ENCODE data around the gene LSM14A.

The LSM14A gene

DNA sequence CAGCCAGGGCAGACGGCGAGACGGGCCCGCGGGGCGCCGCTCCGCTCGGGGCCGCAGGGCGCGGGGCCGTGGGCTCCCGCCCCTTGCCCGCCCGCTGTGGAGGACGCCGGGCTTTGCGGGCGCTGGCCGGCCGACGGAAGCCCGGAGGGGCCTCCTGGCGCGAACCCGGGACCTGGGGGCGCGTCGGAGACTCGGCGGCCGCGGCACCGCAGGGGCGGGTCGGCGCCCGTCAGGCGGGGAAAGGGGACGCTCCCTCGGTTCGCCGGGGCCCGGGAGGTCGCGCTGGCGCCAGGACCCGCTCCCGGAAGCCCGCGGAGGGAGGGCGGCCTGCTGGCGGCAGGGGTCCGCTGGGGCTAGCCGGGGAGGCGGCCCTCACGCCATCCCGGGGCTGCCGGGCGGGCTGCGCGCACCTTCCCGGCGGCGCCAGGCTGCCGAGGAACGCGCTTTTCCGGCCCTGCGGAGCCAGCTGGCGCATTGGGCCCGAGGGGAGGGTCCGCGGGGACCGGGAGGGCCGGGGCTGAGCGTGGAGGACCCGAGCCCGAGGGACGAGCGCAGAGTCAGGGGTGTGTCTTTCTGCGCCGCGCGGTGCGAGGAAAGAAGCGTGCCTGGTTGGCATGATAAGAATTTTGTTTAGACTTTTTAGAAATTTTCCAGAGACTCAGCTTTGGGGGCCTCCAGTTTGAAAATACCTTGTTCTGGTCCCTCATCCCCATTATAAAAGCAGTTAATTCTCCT is 82.6 kb downstream of the LSM14A start:
- Mint-ChIP-seq H3K9me3 (no peaks in the 10 kb centered on the region), H3K4me3 (peak overlapping the region; percentile 72), H3K27ac (peak overlapping the region; percentile 63), H3K36me3 (ENCODE audit: low read depth) (no peaks in the 10 kb centered on the region), H3K4me1 (ENCODE audit: low read depth) (peaks cover 9% of the 10 kb centered on the region), H3K27me3 (ENCODE audit: low read depth) (peaks cover 8% of the 10 kb centered on the region)
- peak; percentile 29 for DNase-seq (ENCODE audit: low spot score)

GRCh38 chr19:34255546-34255945 is 83.2 kb downstream of the LSM14A start:
- no peak for DNase-seq (ENCODE audit: low spot score)
- H3K4me3 Mint-ChIP-seq: peak overlapping the region; percentile 72
- H3K9me3 Mint-ChIP-seq: no peaks in the 10 kb centered on the region

DNA sequence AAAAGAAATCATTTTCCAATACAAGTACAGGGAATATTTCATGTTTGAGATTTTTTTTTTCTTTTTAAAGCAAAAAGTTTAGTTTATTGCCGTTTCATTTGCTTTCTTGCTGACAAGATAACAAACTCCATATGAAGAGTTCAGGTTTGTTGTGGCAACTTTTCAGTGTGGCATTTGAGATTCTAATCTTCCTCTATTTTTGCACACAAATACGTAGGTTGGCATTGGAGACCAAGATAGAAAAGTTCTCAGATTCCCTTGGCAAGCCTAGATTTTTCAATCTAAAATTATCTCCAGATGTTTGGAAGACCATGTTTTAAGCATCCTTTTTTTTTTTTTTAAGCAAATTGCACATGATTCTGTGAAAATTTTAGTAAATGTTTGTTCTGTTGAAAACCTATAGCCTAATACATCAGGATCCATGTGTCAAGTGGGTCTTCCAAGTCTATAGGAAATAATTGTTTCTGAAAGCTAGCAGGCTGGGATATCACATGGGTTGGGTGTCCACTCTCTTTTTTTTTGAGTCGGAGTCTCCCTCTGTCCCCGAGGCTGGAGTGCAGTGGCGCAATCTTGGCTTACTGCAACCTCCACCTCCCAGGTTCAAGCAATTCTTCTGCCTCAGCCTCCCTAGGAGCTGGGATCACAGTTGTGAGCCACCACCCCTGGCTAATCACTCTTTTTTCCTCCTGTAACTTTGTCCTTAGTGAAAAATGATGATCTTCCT is 84.7 kb downstream of the LSM14A start:
- Mint-ChIP-seq H3K9me3 (no peaks in the 10 kb centered on the region), H3K27me3 (ENCODE audit: low read depth) (peaks cover 8% of the 10 kb centered on the region), H3K36me3 (ENCODE audit: low read depth) (no peaks in the 10 kb centered on the region), H3K27ac (no peak overlapping the region), H3K4me3 (no peak overlapping the region), H3K4me1 (ENCODE audit: low read depth) (peaks cover 9% of the 10 kb centered on the region)
- DNase-seq (ENCODE audit: low spot score): no peak

More at GRCh38 chr19:34255546-34255945, 83.2 kb downstream of the LSM14A start:
- peaks cover 9% of the 10 kb centered on the region for H3K4me1 Mint-ChIP-seq (ENCODE audit: low read depth)
- peak overlapping the region; percentile 63 for H3K27ac Mint-ChIP-seq
- H3K27me3 Mint-ChIP-seq (ENCODE audit: low read depth): peaks cover 8% of the 10 kb centered on the region
- H3K36me3 Mint-ChIP-seq (ENCODE audit: low read depth): no peaks in the 10 kb centered on the region

- Mint-ChIP-seq H3K4me1 (ENCODE audit: low read depth) (peaks cover 9% of the 10 kb centered on the region), H3K9me3 (no peaks in the 10 kb centered on the region), H3K4me3 (no peak overlapping the region), H3K27me3 (ENCODE audit: low read depth) (peaks cover 8% of the 10 kb centered on the region), H3K36me3 (ENCODE audit: low read depth) (no peaks in the 10 kb centered on the region), H3K27ac (no peak overlapping the region)
- DNase-seq (ENCODE audit: low spot score): no peak
These were observed 85.2 kb downstream of the LSM14A start for GRCh38 chr19:34257559-34257924.

GRCh38 chr19:34259367-34260095 is 87.2 kb downstream of the LSM14A start:
- H3K27me3 Mint-ChIP-seq (ENCODE audit: low read depth): peaks cover 8% of the 10 kb centered on the region
- no peaks in the 10 kb centered on the region for H3K36me3 Mint-ChIP-seq (ENCODE audit: low read depth)
- no peak for DNase-seq (ENCODE audit: low spot score)
- H3K27ac Mint-ChIP-seq: no peak overlapping the region
- H3K9me3 Mint-ChIP-seq: no peaks in the 10 kb centered on the region
- H3K4me3 Mint-ChIP-seq: no peak overlapping the region
- peaks cover 5% of the 10 kb centered on the region for H3K4me1 Mint-ChIP-seq (ENCODE audit: low read depth)

DNA sequence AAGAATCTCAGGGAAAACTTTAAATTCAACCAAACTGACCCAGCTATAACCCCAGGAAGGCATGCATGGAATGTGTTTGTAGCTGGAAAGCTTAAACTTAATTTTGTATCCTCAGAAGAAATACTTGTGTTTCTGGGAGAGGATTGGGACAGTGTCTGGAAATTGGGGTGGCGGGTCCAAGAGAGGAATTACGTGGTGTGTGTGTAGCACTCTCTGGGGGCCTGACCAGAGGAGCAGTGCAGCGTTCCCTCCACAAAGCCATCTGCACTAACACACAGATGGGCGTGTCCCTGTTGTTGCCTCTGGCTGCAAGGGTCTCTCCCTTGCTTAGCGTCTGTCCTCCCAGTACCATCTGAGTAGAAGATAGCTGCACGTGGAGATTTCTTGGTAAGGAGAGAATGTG is 88.5 kb downstream of the LSM14A start:
- Mint-ChIP-seq H3K4me1 (ENCODE audit: low read depth) (peaks cover 3% of the 10 kb centered on the region), H3K36me3 (ENCODE audit: low read depth) (no peaks in the 10 kb centered on the region), H3K9me3 (no peaks in the 10 kb centered on the region), H3K27me3 (ENCODE audit: low read depth) (peaks cover 3% of the 10 kb centered on the region), H3K4me3 (no peak overlapping the region), H3K27ac (no peak overlapping the region)
- no peak for DNase-seq (ENCODE audit: low spot score)

DNA sequence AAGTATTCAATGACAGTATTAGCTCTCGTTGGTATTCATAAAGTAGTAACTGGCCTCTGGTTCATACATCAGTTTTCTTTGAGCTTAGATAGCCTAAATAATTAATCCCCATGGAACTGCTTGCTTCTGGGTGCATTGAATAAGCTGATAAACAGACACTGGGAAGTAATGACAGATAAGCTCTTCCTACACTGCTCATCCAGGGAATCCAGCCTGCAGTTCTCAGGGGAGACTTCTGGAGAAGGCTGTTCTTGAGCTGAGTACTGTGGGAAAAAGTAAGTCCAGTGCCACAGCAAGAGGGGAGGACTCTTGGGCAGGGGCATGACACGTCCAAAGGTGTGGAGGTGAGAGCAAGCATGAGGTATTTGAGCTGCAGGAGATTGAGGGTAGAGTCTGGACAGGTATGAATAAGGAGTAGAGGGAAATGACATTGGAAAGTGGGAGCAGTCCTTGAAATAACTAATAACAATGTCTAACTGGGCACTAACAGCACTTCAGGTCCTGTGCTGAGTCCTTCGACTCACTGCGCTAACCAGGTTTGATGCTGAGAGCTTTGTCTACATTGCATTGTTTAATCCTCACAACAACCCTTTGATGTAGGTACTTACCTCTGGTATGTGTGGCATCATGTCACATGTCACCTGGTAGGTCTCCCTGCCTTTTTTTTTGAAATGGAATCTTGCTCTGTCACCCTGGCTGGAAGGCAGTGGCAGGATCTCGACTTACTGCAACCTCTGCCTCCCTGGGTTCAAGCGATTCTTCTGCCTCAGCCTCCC is 89.2 kb downstream of the LSM14A start:
- DNase-seq (ENCODE audit: low spot score): no peak
- Mint-ChIP-seq H3K9me3 (no peaks in the 10 kb centered on the region), H3K36me3 (ENCODE audit: low read depth) (no peaks in the 10 kb centered on the region), H3K27me3 (ENCODE audit: low read depth) (peaks cover 3% of the 10 kb centered on the region), H3K4me3 (no peak overlapping the region), H3K27ac (no peak overlapping the region), H3K4me1 (ENCODE audit: low read depth) (peaks cover 3% of the 10 kb centered on the region)

GRCh38 chr19:34263745-34264237 is 91.5 kb downstream of the LSM14A start:
- peaks cover 4% of the 10 kb centered on the region for H3K4me1 Mint-ChIP-seq (ENCODE audit: low read depth)
- H3K27me3 Mint-ChIP-seq (ENCODE audit: low read depth): peaks cover 7% of the 10 kb centered on the region
- H3K4me3 Mint-ChIP-seq: no peak overlapping the region
- no peaks in the 10 kb centered on the region for H3K9me3 Mint-ChIP-seq
- DNase-seq (ENCODE audit: low spot score): no peak
- H3K36me3 Mint-ChIP-seq (ENCODE audit: low read depth): peaks cover under 1% of the 10 kb centered on the region
- no peak overlapping the region for H3K27ac Mint-ChIP-seq

DNA sequence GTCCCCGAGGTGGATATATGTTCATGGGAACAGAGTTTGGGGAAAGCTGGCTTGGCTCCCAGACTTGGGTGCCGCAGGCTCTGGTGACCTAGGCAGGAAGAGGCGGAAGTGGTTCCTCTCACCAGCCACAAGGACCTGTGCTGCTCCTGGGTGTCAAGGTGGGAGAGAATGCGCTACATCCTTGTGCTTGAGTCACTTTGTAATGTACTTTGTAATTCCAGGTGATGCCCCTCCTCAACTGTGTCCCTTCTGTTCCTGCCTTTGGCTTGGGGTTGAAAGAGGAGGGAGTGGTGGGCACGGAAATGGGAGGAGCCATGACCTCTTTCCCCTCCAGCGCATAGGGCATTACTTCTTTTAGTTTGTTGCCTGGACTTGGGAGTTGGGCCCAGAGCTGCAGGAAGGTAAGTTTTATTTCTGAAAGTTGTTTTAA is 92.9 kb downstream of the LSM14A start:
- Mint-ChIP-seq H3K27me3 (ENCODE audit: low read depth) (peaks cover 8% of the 10 kb centered on the region), H3K9me3 (no peaks in the 10 kb centered on the region), H3K4me3 (no peak overlapping the region), H3K36me3 (ENCODE audit: low read depth) (peaks cover 1% of the 10 kb centered on the region), H3K27ac (no peak overlapping the region), H3K4me1 (ENCODE audit: low read depth) (peaks cover 12% of the 10 kb centered on the region)
- DNase-seq (ENCODE audit: low spot score): no peak

GRCh38 chr19:34269081-34269480 is 96.8 kb downstream of the LSM14A start:
- Mint-ChIP-seq H3K4me3 (no peak overlapping the region), H3K36me3 (ENCODE audit: low read depth) (peaks cover 1% of the 10 kb centered on the region), H3K9me3 (no peaks in the 10 kb centered on the region), H3K27ac (no peak overlapping the region), H3K4me1 (ENCODE audit: low read depth) (peaks cover 17% of the 10 kb centered on the region), H3K27me3 (ENCODE audit: low read depth) (peaks cover 11% of the 10 kb centered on the region)
- no peak for DNase-seq (ENCODE audit: low spot score)

GRCh38 chr19:34269489-34269888 is 97.2 kb downstream of the LSM14A start:
- no peaks in the 10 kb centered on the region for H3K9me3 Mint-ChIP-seq
- peaks cover 1% of the 10 kb centered on the region for H3K36me3 Mint-ChIP-seq (ENCODE audit: low read depth)
- H3K4me1 Mint-ChIP-seq (ENCODE audit: low read depth): peaks cover 17% of the 10 kb centered on the region
- H3K27me3 Mint-ChIP-seq (ENCODE audit: low read depth): peaks cover 15% of the 10 kb centered on the region
- no peak overlapping the region for H3K27ac Mint-ChIP-seq
- DNase-seq (ENCODE audit: low spot score): no peak
- H3K4me3 Mint-ChIP-seq: peak overlapping the region; percentile 29

DNA sequence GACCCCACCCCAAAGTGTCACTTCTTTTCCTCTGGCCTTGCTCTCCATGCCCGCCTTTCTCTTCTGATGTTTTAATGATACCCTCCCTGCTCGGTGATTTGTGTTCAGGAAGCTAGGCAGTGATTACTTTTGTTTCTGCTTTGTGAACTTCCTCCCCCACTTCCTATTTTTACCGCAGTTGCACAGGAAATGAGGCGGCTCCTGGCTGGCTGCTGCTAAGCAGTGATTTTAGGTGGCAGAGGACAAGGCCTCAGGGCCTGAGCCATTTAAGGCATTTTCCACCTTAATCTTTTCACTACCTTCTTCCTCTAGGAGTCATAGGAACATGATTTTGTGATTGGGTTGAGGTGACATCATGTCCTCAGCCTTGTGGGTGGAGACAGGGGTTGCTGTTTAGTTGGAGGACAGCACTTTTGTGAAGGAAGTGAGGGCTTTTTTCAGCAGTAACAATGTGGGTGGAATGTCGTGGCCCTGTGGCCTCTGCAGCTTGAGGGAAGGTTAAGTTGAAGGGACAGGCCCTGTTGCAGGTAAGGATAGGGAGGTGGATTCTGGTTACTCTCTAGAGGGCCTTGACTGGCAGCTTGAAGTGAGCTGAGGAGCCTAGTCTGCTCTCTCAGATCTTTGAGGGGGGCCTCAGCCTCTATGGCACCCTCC is 97.8 kb downstream of the LSM14A start:
- peak overlapping the region; percentile 29 for H3K4me3 Mint-ChIP-seq
- peaks cover 16% of the 10 kb centered on the region for H3K27me3 Mint-ChIP-seq (ENCODE audit: low read depth)
- peaks cover 1% of the 10 kb centered on the region for H3K36me3 Mint-ChIP-seq (ENCODE audit: low read depth)

DNA sequence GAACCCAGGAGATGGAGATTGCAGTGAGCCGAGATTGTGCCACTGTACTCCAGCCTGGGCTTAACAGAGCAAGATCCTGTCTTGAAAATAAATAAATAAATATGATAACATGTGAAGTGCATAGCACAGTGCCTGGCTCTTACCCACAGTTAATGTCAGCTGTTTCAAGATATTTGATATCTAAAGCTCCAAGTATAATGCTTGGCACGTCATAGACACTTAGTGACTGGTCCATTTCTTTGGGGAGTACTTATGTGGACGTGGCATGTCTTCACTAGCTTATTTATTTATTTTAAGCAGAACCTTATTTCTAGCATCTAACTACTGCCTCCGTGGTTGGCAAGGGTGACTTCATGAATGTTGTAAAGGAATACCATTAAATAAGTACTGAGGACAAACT is 100.8 kb downstream of the LSM14A start:
- no peak for DNase-seq (ENCODE audit: low spot score)
- H3K4me1 Mint-ChIP-seq (ENCODE audit: low read depth): peaks cover 15% of the 10 kb centered on the region
- no peak overlapping the region for H3K4me3 Mint-ChIP-seq
- H3K27ac Mint-ChIP-seq: no peak overlapping the region
- H3K9me3 Mint-ChIP-seq: peaks cover 4% of the 10 kb centered on the region
- peaks cover 14% of the 10 kb centered on the region for H3K27me3 Mint-ChIP-seq (ENCODE audit: low read depth)
- H3K36me3 Mint-ChIP-seq (ENCODE audit: low read depth): peaks cover 1% of the 10 kb centered on the region

More for the DNA sequence above, 97.8 kb downstream of the LSM14A start:
- H3K27ac Mint-ChIP-seq: no peak overlapping the region
- no peaks in the 10 kb centered on the region for H3K9me3 Mint-ChIP-seq
- DNase-seq (ENCODE audit: low spot score): peak; percentile 44
- peaks cover 17% of the 10 kb centered on the region for H3K4me1 Mint-ChIP-seq (ENCODE audit: low read depth)
